ENCODE results near the gene COG6.

COG6 gene

GRCh38 chr13:39682788-39683187 is 27.3 kb downstream of the COG6 start:
- DNase-seq = no peak

- DNase-seq = no peak
Measured at GRCh38 chr13:39684531-39685137, 29.2 kb downstream of the COG6 start.

- no peak for DNase-seq
Measured at GRCh38 chr13:39685652-39686051, 30.2 kb downstream of the COG6 start.

GRCh38 chr13:39688278-39688677 is 32.8 kb downstream of the COG6 start:
- DNase-seq = no peak

- no peak for DNase-seq
Measured at GRCh38 chr13:39688699-39689405, 33.4 kb downstream of the COG6 start.

- DNase-seq = no peak
Measured at GRCh38 chr13:39692660-39693438, 37.4 kb downstream of the COG6 start.

GRCh38 chr13:39699274-39699673 is 43.8 kb downstream of the COG6 start:
- no peak for DNase-seq

GRCh38 chr13:39712626-39713025 is 57.2 kb downstream of the COG6 start:
- no peak for DNase-seq

- no peak for DNase-seq
Measured at GRCh38 chr13:39729156-39729555, 73.7 kb downstream of the COG6 start.

GRCh38 chr13:39734952-39735351 is 79.5 kb downstream of the COG6 start:
- DNase-seq = no peak

- no peak for DNase-seq
Measured at GRCh38 chr13:39737047-39737446, 81.6 kb downstream of the COG6 start.

- DNase-seq = no peak
Measured at GRCh38 chr13:39740761-39741160, 85.3 kb downstream of the COG6 start.

- DNase-seq = no peak
Measured at GRCh38 chr13:39748961-39749360, 93.5 kb downstream of the COG6 start.

- no peak for DNase-seq
Measured at GRCh38 chr13:39749528-39749927, 94.1 kb downstream of the COG6 start.

GRCh38 chr13:39751805-39752204 is 96.3 kb downstream of the COG6 start:
- DNase-seq = no peak

GRCh38 chr13:39760521-39760920 is 105.1 kb downstream of the COG6 start:
- DNase-seq = no peak

- DNase-seq = no peak
Measured at GRCh38 chr13:39765801-39766463, 110.5 kb downstream of the COG6 start.

GRCh38 chr13:39766464-39767158 is 111.1 kb downstream of the COG6 start:
- DNase-seq = no peak

GRCh38 chr13:39767791-39768517 is 112.5 kb downstream of the COG6 start:
- no peak for DNase-seq

- no peak for DNase-seq
Measured at GRCh38 chr13:39768962-39769361, 113.5 kb downstream of the COG6 start.

- no peak for DNase-seq
Measured at GRCh38 chr13:39770221-39771090, 115.0 kb downstream of the COG6 start.
